GM18508 (cell line): ENCODE measurements around the gene PLEKHA1.

ENCODE experiments used
- ATAC-seq: cut with Tn5 transposase; IDR thresholded peaks from one replicate; pipeline ENCODE4 v1.9.1; 2021; ENCODE audit warnings: moderate number of reproducible peaks; ENCODE audit not compliant: insufficient read depth, unreplicated experiment

Gene PLEKHA1

GRCh38 chr10:122375679-122376160 is 1.2 kb downstream of the PLEKHA1 start:
- ATAC-seq: no peak

DNA sequence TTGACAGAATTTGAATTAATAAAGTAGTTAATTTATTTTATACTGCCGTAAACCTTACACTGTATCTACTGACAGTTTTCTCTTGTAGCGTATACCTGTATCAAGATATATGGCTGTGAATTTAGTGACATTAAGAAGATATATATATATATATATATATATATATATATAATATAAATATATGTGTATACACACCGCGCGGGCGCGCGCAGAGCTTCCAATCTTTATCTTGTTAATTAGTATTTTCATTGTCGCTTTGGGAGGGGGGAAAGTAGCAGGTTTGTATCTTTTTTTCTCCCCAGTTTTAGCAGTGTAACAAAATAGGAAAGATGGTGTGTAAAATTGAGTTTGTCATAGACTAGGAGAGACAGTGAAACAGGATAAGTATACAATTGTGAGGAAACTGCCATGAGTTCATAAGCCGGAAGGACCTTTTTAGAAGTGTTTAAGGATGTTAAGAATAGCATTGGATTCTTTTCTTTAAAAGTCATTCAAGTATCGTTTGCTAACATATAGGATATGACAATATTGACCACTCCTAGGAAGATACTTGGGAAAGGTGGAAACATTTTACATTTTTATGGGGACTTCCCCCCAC is 2.0 kb downstream of the PLEKHA1 start:
- ATAC-seq: no peak

DNA sequence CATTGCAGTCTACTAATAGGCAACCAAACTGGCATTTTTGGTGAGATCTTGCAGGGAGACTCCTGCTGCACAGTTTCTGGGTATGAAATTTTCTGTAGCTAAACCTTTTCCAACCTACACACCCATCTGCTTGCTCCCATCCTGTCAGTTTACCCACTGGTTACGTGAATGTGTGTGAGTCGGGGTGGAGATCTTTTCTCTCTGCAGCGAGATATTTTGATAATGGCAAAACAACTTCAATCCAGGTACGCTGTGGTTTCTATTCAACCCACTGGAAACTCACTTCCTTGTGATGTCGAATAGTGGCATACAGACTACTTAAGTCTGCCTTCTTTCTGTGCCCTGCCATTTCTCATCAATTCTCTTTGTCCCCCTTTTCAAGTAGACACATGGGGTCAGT is 4.5 kb downstream of the PLEKHA1 start:
- no peak for ATAC-seq

DNA sequence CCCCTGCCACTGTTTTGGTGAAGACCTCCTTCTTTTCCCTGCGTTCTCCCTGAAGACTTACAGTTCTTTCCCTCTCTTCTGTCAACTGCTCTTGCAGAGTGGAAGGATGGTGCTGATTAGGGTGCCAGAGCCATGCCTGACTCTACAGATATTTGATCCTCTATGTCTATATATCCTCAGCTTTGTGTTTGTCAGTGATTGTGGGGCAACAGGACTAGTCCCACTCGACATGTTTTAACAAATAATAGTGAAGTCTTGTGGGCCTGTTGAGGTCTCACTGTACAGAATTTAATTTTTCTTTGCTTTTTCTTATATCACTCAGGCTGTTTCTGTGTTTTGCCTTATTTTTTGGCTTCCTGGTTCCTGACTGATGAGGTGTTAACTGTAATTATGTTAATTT is 5.0 kb downstream of the PLEKHA1 start:
- ATAC-seq: no peak

- no peak for ATAC-seq
Observed at GRCh38 chr10:122380703-122381102, 6.2 kb downstream of the PLEKHA1 start.

DNA sequence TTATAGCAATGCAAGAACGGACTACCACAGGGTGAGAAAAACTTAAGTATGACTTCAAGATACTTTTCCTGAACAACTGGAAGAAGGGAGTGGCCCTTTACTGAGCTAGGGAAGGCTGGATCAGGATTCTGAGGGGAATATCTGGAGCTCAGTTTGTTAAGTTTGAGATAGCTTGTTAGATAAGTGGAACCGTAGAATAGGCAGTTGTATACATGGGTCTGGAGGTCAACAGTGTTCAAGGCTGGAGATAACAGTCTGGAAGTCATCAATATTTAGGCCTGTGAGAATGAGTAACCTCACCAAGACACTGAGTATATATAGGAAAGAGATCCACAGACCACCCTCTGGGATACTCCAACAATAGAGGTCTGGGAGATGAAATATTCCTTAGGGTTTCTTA is 7.2 kb downstream of the PLEKHA1 start:
- ATAC-seq: no peak

GRCh38 chr10:122386514-122386913 is 12.0 kb downstream of the PLEKHA1 start:
- no peak for ATAC-seq

DNA sequence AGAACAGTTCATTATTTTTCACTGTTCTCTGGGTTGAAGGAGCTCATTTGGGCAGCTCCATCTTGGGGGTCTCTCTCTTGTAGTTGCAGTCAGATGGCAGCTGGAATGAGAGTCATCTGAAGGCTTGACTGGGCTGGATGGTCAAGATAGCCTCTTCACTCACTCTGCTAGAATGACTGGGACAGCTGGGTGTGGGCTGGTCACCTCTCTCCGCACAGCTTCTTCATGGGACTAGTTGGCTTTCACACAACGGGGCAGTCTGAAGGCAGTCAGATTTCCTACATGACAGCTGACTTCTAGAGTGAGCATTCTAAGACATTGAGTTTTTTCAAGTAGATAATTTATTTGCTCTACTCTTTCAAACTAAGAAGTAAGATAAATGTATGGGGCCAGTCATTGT is 13.1 kb downstream of the PLEKHA1 start:
- no peak for ATAC-seq

- ATAC-seq: no peak
Observed at GRCh38 chr10:122388287-122388997, 13.9 kb downstream of the PLEKHA1 start.

DNA sequence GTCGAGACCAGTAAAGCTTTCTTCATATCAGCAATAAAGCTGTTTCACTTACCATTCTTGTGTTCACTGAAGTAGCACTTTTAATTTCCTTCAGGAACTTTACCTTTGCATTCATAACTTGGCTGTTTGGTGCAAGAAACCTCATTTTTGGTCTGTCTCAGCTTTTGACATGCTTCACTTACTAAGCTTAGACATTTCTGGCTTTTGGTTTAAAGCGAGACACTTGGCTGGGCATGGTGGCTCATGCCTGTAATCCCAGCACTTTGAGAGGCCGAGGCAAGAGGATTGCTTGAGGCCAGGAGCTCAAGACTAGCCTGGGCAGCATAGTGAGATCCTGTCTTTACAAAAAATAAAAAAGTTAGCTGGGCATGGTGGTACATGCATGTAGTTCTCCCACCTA is 15.8 kb downstream of the PLEKHA1 start:
- no peak for ATAC-seq

DNA sequence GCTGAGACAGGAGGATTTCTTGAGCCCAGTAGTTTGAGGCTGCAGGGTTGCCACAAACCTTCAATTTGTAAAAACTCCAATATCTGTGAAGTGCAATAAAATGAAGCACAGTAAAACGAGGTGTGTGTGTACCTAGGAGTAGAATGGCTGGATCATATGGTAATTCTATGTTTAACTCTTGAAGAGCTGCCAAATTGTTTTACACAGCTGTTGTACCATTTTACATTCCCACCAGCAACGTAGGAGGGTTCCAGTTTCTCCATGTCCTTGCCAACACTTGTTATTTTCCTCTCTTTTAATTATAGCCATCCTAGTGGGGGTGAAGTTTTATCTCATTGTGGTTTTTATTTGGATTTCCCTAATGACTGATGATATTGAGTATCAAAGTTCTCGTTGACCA is 16.2 kb downstream of the PLEKHA1 start:
- no peak for ATAC-seq

DNA sequence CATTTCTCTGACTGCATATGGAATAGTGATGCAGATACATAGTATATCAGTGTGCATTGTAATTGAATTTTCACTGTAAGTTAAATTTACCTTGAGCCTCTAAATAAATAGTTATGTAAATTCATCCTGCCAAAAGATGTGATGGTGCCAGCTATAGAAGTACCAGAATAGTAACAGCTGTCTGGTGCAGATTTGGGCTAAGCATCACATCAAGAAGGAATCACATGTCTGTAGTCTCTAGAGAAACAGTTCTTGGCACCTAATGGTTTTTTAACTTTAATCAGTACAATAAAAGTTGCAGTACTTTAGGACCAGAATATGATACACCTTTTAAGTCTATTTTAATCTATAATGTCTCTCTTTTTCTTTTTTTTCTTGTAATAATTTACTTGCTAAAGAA is 17.4 kb downstream of the PLEKHA1 start:
- no peak for ATAC-seq

DNA sequence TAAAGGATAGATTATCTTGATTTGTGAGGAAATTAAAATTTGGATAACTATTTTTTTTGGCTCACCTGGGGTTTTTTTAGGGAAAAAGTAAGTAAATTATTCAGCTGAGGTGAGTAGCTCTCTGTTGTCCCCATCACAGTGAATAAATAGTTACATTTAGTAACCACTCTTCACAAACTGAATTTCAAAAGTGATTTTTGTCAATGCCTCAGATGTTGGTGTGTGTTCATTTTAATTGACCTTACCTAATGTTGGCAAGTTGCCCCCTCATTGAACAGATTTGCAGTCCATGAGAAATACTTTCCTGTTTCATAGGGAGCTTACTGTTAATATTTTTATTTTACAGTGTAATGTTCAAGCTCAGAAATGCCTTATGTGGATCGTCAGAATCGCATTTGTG is 18.3 kb downstream of the PLEKHA1 start:
- no peak for ATAC-seq

DNA sequence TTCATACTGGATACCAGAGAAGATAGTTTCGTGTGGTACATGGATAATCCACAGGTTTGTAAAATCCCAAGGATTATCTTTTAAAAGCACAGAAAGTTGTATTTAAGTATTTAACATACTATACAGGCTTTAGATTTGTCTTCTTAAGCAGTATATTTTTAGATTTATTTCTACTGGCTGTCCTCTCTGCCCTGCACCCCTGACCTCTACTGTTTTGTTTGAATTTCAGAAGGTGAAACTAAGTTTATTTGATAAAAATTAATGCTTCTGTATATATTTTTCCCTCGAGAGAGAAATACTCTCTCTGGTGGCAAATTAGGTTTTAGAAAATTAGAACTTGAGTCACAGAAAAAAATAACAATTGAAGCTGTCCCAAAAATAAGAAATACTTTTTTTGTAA is 18.8 kb downstream of the PLEKHA1 start:
- ATAC-seq: no peak

GRCh38 chr10:122402548-122403131 is 28.1 kb downstream of the PLEKHA1 start:
- no peak for ATAC-seq

DNA sequence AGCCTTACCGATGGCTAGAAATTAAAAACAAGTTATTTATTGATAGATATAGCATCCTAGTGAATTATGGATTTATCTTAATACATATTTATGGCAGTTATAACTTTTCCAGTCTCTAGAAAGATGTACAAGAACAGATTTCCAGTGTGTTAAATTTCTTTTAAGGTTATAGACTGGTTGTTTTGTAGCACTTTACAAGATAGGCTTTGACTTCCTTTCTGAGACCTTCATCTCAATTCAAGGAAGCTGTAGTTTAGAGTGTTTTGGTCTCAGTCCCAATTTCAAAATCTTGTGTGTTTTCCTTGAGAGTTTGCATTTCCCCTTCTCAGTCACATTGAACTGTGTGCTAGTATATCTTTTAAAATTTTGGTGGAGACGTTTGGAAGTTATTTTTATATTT is 30.1 kb downstream of the PLEKHA1 start:
- no peak for ATAC-seq

GRCh38 chr10:122407375-122408125 is 33.0 kb downstream of the PLEKHA1 start:
- no peak for ATAC-seq

GRCh38 chr10:122413327-122413726 is 38.8 kb downstream of the PLEKHA1 start:
- ATAC-seq: no peak

DNA sequence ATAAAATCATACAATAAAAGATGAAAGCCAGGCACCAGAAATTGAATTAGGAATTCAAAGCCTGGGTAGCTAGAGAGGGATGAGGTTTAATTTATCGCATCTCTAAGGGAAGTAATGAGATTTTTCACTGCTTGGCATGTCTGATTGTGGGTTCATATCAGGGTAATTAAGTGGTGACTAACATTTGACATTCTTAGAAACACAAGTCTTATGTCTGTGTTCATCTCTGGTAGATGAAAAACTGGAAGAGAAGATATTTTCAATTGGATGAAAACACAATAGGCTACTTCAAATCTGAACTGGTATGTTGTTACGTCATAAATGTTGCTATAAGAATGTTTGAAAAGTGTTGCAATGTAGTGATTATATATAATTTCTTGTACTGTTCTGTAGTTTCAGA is 43.2 kb downstream of the PLEKHA1 start:
- no peak for ATAC-seq

- ATAC-seq: no peak
Observed at GRCh38 chr10:122419016-122419415, 44.5 kb downstream of the PLEKHA1 start.
